Left lung (tissue), 10 donors: ENCODE data around the gene THUMPD1. TPM values are rescaled to one million over a fixed set of nuclear protein-coding genes. Genes with fewer than 3 reads are reported as not detected.

Experiments
- ATAC-seq: fragments of 200-7000 bp; cut with Tn5 transposase; one replicate; pipeline ENCODE4 v1.9.1; 2020; ENCODE audit warnings: moderate library complexity
- DNase-seq, 4 donors: peaks; one replicate each; pipeline ENCODE4 v3.0.0-alpha.2; 2013 to 2020
- H3K27ac ChIP-seq, 2 donors: fragments of 200-600 bp; sonication (generic) in 1 of 2; one replicate each; pipeline versions ENCODE4 v1.5.0 to v1.8.0; 2020 to 2021
- H3K27me3 ChIP-seq, 2 donors: fragments of 200-600 bp; sonication (generic) in 1 of 2; one replicate each; pipeline versions ENCODE4 v1.5.0 to v1.8.0; 2020 to 2021
- H3K36me3 ChIP-seq, 2 donors: fragments of 200-600 bp; sonication (generic) in 1 of 2; one replicate each; pipeline versions ENCODE4 v1.5.0 to v1.8.0; 2020 to 2021
- H3K4me1 ChIP-seq, 2 donors: fragments of 200-600 bp; one replicate each; pipeline ENCODE4 v1.8.0; 2021
- H3K4me3 ChIP-seq, 2 donors: fragments of 200-600 bp; sonication (generic) in 1 of 2; one replicate each; pipeline versions ENCODE4 v1.5.0 to v1.8.0; 2020 to 2021; ENCODE audit warnings: mild to moderate bottlenecking in 1 of 2
- H3K9me3 ChIP-seq, 2 donors: fragments of 200-600 bp; sonication (generic) in 1 of 2; one replicate each; pipeline versions ENCODE4 v1.5.0 to v1.8.0; 2020 to 2021
- intact Hi-C, 2 donors: fragments of 100-400 bp; cut with DNase I; formaldehyde crosslinking; loops; one replicate each; pipeline versions ENCODE4 v1.11.2 to v1.14.2; 2022
- polyA plus RNA-seq, 6 donors: library from polyadenylated mRNA; unstranded; fragments of 120-200 nt; gene quantifications; one replicate each; pipeline ENCODE4 v1.2.1, GENCODE V29; 2013; ENCODE audit not compliant: insufficient read length in 6 of 6
- total RNA-seq, 2 donors: library from RNA; stranded (reverse); fragmentation: NEBNext Ultra II Directional; extraction: Animal tissue kit (Norgen Biotek cat#: 25700); gene quantifications; one replicate each; pipeline ENCODE4 v1.2.1, GENCODE V29; 2021
- TF ChIP-seq, protein P1 (sequence below), 2 donors: fragments of 200-600 bp; sonication (generic) in 1 of 2; IDR thresholded peaks; one replicate each; pipeline versions ENCODE4 v1.5.0 to v1.8.0; 2021; ENCODE audit warnings: antibody characterized with exemption in 2 of 2
- donor health status: DM: no; HTN: yes; CAD: no.
- donor health status: DM: no; HTN: no; CAD: no.

The THUMPD1 gene
- total and polyA plus RNA-seq, 8 donors, result 31.0 to 87.8 (median 75.3) TPM

GRCh38 chr16:20750558-20750957, 8.9 kb upstream of the THUMPD1 start:
- Histone ChIP-seq H3K36me3 (no peaks in the 10 kb centered on the region), H3K27me3 (no peaks in the 10 kb centered on the region), H3K4me1 (no peaks in the 10 kb centered on the region), H3K27ac (no peak overlapping the region), H3K4me3 (no peak overlapping the region), H3K9me3 (peaks cover 0 to 22% of the 10 kb centered on the region in 2 donors)
- ATAC-seq (no peak), DNase-seq (no peak)
- TF ChIP-seq, protein P1, sequence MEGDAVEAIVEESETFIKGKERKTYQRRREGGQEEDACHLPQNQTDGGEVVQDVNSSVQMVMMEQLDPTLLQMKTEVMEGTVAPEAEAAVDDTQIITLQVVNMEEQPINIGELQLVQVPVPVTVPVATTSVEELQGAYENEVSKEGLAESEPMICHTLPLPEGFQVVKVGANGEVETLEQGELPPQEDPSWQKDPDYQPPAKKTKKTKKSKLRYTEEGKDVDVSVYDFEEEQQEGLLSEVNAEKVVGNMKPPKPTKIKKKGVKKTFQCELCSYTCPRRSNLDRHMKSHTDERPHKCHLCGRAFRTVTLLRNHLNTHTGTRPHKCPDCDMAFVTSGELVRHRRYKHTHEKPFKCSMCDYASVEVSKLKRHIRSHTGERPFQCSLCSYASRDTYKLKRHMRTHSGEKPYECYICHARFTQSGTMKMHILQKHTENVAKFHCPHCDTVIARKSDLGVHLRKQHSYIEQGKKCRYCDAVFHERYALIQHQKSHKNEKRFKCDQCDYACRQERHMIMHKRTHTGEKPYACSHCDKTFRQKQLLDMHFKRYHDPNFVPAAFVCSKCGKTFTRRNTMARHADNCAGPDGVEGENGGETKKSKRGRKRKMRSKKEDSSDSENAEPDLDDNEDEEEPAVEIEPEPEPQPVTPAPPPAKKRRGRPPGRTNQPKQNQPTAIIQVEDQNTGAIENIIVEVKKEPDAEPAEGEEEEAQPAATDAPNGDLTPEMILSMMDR (IDR thresholded peaks at IDR 0.05), result no peak
- intact Hi-C loops, result no loop called here

DNA sequence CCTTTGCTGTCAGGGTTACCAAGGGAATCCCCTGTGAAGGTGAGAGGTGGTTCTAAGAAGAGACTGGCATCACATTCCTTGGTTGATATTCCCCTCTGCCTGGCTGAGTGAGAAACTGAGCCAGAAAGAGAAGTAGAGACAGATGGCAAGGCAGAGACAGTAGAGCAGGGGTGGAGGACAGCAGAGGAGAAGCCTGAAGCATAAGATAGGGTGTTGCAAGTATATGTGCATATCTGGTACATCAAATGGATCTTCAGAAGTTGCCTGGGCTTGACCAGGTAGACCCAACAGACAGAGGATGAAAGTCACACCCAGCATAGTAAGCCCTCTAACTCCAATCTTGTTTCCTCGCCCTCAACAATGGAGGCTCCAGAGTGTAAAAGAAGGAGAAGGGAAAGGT, 7.9 kb upstream of the THUMPD1 start:
- no peak overlapping the region for H3K4me3 ChIP-seq
- H3K4me1 ChIP-seq, result peaks cover 4 to 6% of the 10 kb centered on the region in 2 donors
- intact Hi-C loops, result no loop called here
- ATAC-seq (no peak), DNase-seq (no peak)
- H3K27me3 ChIP-seq, result no peaks in the 10 kb centered on the region
- TF ChIP-seq, protein P1 (IDR thresholded peaks at IDR 0.05), result no peak
- no peaks in the 10 kb centered on the region for H3K36me3 ChIP-seq
- H3K27ac ChIP-seq, result no peak overlapping the region
- H3K9me3 ChIP-seq, result peaks cover 0 to 22% of the 10 kb centered on the region in 2 donors

- Histone ChIP-seq H3K4me3 (no peak overlapping the region), H3K9me3 (peaks cover 0 to 22% of the 10 kb centered on the region in 2 donors), H3K36me3 (no peaks in the 10 kb centered on the region), H3K27me3 (no peaks in the 10 kb centered on the region), H3K27ac (peak overlapping the region in 1 of 2 donors; percentile 55), H3K4me1 (peaks cover 7 to 8% of the 10 kb centered on the region in 2 donors)
- ATAC-seq, result no peak
- TF ChIP-seq, protein P1 (IDR thresholded peaks at IDR 0.05), result no peak
- no peak for DNase-seq
- intact Hi-C loops, result no loop called here
These were observed 5.6 kb upstream of the THUMPD1 start for GRCh38 chr16:20747030-20747816.

DNA sequence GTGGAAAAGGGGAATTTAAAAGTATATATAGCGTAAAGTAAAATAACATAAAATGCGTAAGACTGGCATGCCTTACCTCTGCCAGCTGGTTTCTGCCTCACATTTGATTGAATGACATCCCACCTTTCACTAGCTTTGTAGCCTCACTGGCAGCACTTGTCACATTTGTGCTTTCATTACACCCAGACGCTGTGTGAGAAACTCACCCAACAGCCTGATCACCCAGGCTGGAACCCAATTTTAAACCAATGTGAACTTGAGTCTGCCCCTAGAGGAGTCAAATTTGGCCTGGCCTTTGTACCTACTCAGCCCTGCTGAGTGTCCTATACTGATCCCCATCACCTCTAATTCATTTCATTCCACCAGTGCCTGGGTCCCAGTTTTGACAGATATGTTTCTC, 4.8 kb upstream of the THUMPD1 start:
- DNase-seq (no peak), ATAC-seq (no peak)
- Histone ChIP-seq H3K27me3 (no peaks in the 10 kb centered on the region), H3K9me3 (peaks cover 0 to 22% of the 10 kb centered on the region in 2 donors), H3K36me3 (no peaks in the 10 kb centered on the region), H3K4me1 (peaks cover 7 to 8% of the 10 kb centered on the region in 2 donors), H3K4me3 (no peak overlapping the region), H3K27ac (peak overlapping the region in 1 of 2 donors; percentile 55)
- TF ChIP-seq, protein P1 (IDR thresholded peaks at IDR 0.05), result no peak
- intact Hi-C loops, result no loop called here

GRCh38 chr16:20744922-20745440, 3.4 kb upstream of the THUMPD1 start:
- intact Hi-C loops, result no loop called here
- no peak for ATAC-seq
- TF ChIP-seq, protein P1 (IDR thresholded peaks at IDR 0.05), result no peak
- Histone ChIP-seq H3K36me3 (no peaks in the 10 kb centered on the region), H3K27ac (peak overlapping the region in 1 of 2 donors; percentile 11), H3K4me1 (peaks cover 9 to 17% of the 10 kb centered on the region in 2 donors), H3K9me3 (peaks cover 0 to 22% of the 10 kb centered on the region in 2 donors), H3K4me3 (no peak overlapping the region), H3K27me3 (no peaks in the 10 kb centered on the region)
- peak in 2 of 4 donors; percentile 49 to 81 for DNase-seq
